Activated CD4-positive, alpha-beta T cell treated with anti-CD3 and anti-CD28 coated beads, Interleukin-10, Interleukin-2, amounts not matched to agents 100 ng/mL and 50 ng/mL, durations not matched to agents 16 hours and 8 hours (primary cell): ENCODE data around the gene HCRTR1.

ENCODE experiments used
- DNase-seq: peaks from one replicate; pipeline ENCODE4 v3.0.0-alpha.2; 2020

The HCRTR1 gene

DNA sequence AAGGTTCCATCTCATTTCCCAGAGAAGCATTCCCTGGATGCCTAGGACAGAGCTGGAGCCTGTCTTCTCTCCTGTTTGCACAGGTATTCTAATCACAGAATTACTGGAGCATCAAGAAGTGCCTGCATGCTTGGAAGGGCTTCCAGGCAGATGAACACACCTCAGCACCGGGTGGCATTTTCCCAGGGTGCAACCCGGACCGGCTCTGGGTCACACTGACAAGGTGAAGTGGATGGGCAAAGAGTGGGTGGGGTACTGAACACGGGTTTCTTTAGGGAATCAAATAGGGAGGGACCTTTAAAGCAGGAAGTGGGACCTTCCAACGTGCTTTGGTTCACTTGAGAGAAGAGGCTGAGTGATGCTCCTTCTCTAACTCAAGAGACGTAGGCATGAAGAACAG, 34.3 kb downstream of the HCRTR1 start:
- no peak for DNase-seq

DNA sequence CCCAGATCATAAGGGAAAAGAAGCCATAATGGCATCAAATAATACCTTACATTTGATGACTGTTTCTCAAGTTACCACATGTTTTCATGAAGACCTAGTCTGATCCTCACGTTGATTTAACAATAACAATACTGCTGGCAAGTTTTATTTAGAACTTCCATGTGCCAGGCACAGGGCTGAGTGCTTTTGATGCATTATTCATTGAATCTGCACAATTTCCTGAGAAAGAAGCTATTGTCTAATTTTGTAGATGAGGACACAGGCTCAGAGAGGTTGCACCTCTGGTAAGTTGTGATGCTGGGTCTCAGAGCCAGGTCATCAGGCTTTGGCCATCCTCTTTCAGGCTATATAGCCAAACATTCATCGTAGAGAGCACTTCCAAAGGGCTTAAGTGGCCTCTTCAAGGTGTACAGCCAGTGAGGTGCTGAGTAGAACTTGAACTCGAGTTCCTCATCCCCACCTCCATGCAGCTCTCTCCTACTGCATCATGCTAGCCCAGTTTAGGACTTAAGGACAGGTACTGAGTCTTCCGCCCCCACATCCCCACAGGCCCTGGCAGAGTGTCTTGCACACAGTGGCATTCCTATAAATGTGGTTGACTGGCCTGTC, 35.5 kb downstream of the HCRTR1 start:
- no peak for DNase-seq

GRCh38 chr1:31653717-31654473, 36.4 kb downstream of the HCRTR1 start:
- no peak for DNase-seq

GRCh38 chr1:31654474-31654776, 36.9 kb downstream of the HCRTR1 start:
- no peak for DNase-seq

- no peak for DNase-seq
These were observed 37.6 kb downstream of the HCRTR1 start for GRCh38 chr1:31655104-31655503.

GRCh38 chr1:31655756-31656155, 38.3 kb downstream of the HCRTR1 start:
- no peak for DNase-seq

DNA sequence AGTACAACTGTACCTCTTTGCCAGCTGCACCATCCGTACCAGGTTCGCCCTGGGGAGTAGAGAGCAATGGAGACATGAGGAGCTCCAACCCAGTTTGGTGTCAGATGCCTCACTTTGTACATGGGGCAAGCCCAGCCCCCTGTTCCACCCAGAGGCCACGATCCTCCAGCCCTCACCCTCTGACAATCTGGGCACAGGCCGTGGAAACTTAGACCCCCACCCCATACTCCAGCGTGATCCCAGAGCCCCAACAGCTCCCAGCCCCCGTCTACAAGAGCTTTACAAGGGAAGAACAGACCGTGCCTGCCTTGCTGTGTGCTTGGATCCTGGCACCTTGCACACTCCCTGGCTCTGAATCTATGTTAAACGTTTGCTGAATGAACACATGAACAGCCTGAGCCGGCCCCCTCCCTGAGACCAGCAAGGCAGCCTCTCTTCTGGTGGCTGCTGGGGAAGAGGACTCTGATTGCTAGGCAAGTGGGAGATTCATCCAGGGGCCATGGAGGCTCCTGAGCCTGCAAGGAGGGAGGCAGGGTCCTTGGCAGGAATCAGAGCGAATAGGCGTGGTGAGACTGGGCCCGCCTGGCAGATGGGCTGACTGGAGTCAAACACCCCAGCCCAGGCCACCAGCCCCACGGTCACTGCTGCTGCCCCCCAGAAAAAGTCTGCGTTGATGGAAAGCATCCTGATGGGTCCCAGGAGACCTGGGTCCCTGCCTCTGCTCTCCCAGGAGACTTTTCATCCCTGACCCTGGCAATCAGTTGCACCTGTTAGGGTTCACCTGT, 39.7 kb downstream of the HCRTR1 start:
- DNase-seq = no peak

DNA sequence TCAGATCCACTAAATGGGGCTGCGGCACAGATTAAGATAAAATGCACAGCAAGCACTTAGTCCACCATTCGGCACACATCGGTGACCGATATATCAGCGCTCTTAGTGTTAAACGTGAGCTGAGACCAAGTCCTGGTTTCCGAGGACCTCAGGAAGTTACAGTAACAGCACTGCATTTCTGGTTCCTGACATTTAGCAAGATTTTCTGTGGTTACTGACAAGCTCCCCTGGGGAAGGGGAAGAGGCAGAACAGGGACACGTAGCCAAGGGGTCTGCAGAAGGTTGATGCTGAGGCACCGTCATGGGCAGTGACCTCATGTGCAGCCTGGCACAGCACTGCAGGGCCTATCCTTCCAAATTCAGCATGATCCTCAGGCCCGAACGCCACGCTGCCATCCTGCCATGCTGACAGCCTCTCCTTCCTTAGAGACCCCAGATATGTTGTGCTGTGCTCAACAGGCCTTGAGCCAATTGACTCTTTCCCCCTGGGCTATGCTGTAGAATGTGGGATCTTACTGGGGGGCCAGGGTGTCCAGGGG, 40.6 kb downstream of the HCRTR1 start:
- DNase-seq = no peak

GRCh38 chr1:31658721-31659120, 41.2 kb downstream of the HCRTR1 start:
- no peak for DNase-seq

GRCh38 chr1:31659889-31660288, 42.4 kb downstream of the HCRTR1 start:
- DNase-seq = no peak

DNA sequence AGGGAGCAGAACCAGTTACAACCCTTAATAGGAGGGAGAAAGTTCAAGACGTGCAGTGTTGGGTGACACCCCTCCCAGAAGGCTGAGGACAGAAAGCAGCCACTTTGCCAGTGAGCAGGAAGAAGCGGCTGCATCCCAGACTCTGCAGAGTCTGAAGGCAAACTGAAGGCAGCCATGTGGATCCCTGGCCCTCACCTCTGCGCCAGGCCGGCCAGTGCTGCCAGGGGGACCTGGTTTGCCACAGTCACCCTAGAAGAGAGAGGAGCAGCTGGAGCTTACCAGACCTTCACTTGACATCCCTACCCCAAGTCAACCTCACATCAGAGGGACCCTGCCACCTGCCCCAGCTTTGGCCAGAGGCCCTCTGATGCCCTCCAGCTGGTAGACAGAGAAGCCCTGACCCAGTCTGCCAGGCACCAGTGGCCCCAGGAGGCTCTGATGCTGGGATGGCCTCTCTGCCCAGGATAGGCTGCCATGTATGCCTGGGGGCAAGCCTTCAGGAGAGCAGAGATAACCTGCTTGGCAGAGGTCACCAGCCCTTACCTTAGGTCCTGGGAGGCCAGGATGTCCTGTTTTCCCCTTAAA, 43.5 kb downstream of the HCRTR1 start:
- no peak for DNase-seq

DNA sequence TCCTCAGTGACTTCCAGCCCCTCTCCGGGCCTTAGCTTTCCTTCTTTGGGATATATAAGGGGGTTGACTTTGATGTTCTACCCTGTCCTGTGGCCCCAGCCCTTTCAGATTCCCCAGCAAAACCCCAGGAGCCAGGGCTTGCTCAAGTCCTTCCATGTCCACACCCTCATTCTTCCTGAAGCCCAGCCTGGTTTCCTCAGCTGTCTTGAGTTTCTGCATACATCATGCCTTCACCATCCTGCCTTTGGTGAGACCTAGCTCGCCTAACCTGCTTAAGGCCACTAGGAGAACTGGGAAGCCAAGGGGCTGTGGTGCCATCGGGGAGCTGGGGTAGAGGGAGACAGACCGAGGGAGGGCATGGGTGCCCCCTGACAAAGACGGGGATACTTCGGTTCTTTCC, 44.4 kb downstream of the HCRTR1 start:
- DNase-seq = no peak

GRCh38 chr1:31662463-31662862, 45.0 kb downstream of the HCRTR1 start:
- DNase-seq = no peak

- DNase-seq = peak; percentile 57
These were observed 46.3 kb downstream of the HCRTR1 start for GRCh38 chr1:31663622-31664452.

DNA sequence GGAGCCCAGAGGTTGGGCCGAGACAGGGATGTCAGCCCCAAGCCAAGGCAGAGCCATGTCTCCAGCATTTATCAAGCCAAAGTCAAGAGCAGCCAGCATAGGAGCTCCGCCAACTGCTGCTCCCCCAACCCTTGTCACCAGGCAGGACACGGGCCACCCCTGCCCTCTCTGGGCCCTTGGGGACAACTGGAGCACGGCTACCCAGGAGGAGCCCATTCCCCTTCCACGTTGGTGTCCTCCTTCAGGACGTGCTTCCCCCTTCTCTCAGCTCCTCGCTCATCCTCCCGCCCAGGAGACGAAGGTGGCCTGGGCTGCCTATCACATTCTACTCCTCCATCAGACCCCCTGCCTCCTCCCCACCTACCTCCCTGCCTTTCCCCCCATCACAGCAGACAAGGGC, 47.0 kb downstream of the HCRTR1 start:
- no peak for DNase-seq

GRCh38 chr1:31665234-31665878, 47.9 kb downstream of the HCRTR1 start:
- DNase-seq = no peak

GRCh38 chr1:31666263-31666963, 48.9 kb downstream of the HCRTR1 start:
- no peak for DNase-seq

- DNase-seq = no peak
These were observed 49.7 kb downstream of the HCRTR1 start for GRCh38 chr1:31667065-31667785.

GRCh38 chr1:31668303-31668883, 50.9 kb downstream of the HCRTR1 start:
- no peak for DNase-seq

DNA sequence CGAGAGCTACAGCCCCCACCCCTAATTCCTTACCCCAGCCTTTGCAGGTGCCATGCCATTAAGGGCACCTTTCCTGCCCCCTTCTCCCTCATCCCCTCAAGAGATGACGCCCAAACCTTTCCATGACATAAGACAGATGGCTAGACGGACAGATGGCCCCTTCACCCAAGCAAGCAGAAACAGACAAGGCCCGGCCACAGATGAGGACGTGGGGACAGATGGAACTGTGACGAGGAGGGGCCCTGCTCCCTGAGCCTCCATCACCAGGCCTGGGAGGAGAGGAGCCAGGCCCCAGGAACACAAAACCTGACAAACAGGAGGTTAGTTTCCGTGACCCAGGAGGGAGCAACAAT, 51.9 kb downstream of the HCRTR1 start:
- DNase-seq = no peak
